Adipocyte (in vitro differentiated cells): ENCODE results near the gene RALGAPA1.

ENCODE experiments used
- DNase-seq: peaks from one replicate; pipeline ENCODE4 v3.0.0-alpha.2; 2015; ENCODE audit warnings: low read depth
- H3K27me3 ChIP-seq: replicated peaks from 2 replicates; pipeline ENCODE4 v1.7.0; 2013; ENCODE audit warnings: mild to moderate bottlenecking, low read length, moderate library complexity; ENCODE audit not compliant: control insufficient read depth, insufficient read depth
- H3K36me3 ChIP-seq: 2 replicates; pipeline ENCODE4 v1.7.0; 2013; ENCODE audit warnings: low read length, mild to moderate bottlenecking, moderate library complexity; ENCODE audit not compliant: control insufficient read depth, insufficient read depth, severe bottlenecking
- H3K4me1 ChIP-seq: 2 replicates; pipeline ENCODE4 v1.7.0; 2013; ENCODE audit warnings: mild to moderate bottlenecking, low read length, moderate library complexity; ENCODE audit not compliant: control insufficient read depth, insufficient read depth
- H3K4me3 ChIP-seq: 2 replicates; pipeline ENCODE4 v1.7.0; 2013; ENCODE audit warnings: mild to moderate bottlenecking, low read length, moderate library complexity
- H3K9ac ChIP-seq: 2 replicates; pipeline ENCODE4 v1.7.0; 2013; ENCODE audit warnings: mild to moderate bottlenecking, low read length, moderate library complexity
- H3K9me3 ChIP-seq: 2 replicates; pipeline ENCODE4 v1.7.0; 2013; ENCODE audit warnings: mild to moderate bottlenecking, low read length, moderate library complexity; ENCODE audit not compliant: control insufficient read depth

RALGAPA1 gene

GRCh38 chr14:35556548-35556947 lies 252.5 kb downstream of the RALGAPA1 start:
- H3K4me3 ChIP-seq: no peak overlapping the region
- peaks cover 9% of the 10 kb centered on the region for H3K4me1 ChIP-seq
- no peak for DNase-seq
- H3K36me3 ChIP-seq: no peaks in the 10 kb centered on the region
- H3K27me3 ChIP-seq: no peaks in the 10 kb centered on the region
- H3K9me3 ChIP-seq: no peaks in the 10 kb centered on the region
- H3K9ac ChIP-seq: no peak overlapping the region

- Histone ChIP-seq H3K9ac (no peak overlapping the region), H3K4me1 (peaks cover 9% of the 10 kb centered on the region), H3K9me3 (no peaks in the 10 kb centered on the region), H3K36me3 (no peaks in the 10 kb centered on the region), H3K27me3 (no peaks in the 10 kb centered on the region), H3K4me3 (no peak overlapping the region)
- peak; percentile 47 for DNase-seq
These were observed 255.3 kb downstream of the RALGAPA1 start for GRCh38 chr14:35553808-35554207.

- Histone ChIP-seq H3K9ac (no peak overlapping the region), H3K36me3 (peaks cover 5% of the 10 kb centered on the region), H3K4me3 (no peak overlapping the region), H3K4me1 (peaks cover 9% of the 10 kb centered on the region), H3K27me3 (no peaks in the 10 kb centered on the region), H3K9me3 (no peaks in the 10 kb centered on the region)
- no peak for DNase-seq
These were observed 258.0 kb downstream of the RALGAPA1 start for GRCh38 chr14:35551081-35551480.

GRCh38 chr14:35549551-35549950 lies 259.5 kb downstream of the RALGAPA1 start:
- Histone ChIP-seq H3K4me3 (no peak overlapping the region), H3K36me3 (peaks cover 5% of the 10 kb centered on the region), H3K27me3 (no peaks in the 10 kb centered on the region), H3K9ac (no peak overlapping the region), H3K4me1 (peaks cover 9% of the 10 kb centered on the region), H3K9me3 (no peaks in the 10 kb centered on the region)
- no peak for DNase-seq

GRCh38 chr14:35543006-35543405 lies 266.1 kb downstream of the RALGAPA1 start:
- no peaks in the 10 kb centered on the region for H3K36me3 ChIP-seq
- no peaks in the 10 kb centered on the region for H3K27me3 ChIP-seq

DNA sequence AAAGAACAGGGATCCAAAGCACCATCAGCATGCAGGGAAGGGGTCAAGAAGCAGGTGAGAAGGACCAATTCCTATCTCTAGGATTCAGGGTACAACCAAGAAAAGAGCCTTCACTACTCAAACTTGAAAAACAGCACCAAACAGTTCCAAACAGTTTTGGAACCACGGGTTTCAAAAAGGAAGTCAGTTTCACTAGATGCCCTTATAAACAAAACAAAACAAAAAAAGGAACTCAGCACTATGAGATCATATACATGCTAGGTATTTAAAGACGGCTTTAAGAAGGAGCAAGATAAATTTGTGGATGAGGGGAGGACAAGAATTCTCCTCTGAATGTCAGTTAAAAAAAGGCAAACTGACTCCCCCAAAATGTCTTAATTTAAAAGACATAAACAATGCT lies 269.1 kb downstream of the RALGAPA1 start:
- Histone ChIP-seq H3K4me3 (no peak overlapping the region), H3K27me3 (peaks cover 5% of the 10 kb centered on the region), H3K36me3 (no peaks in the 10 kb centered on the region), H3K9ac (no peak overlapping the region), H3K4me1 (peaks cover 6% of the 10 kb centered on the region), H3K9me3 (no peaks in the 10 kb centered on the region)
- no peak for DNase-seq

More at GRCh38 chr14:35543006-35543405, 266.1 kb downstream of the RALGAPA1 start:
- H3K9ac ChIP-seq: no peak overlapping the region
- no peaks in the 10 kb centered on the region for H3K4me1 ChIP-seq
- DNase-seq: no peak
- H3K4me3 ChIP-seq: no peak overlapping the region
- H3K9me3 ChIP-seq: no peaks in the 10 kb centered on the region

DNA sequence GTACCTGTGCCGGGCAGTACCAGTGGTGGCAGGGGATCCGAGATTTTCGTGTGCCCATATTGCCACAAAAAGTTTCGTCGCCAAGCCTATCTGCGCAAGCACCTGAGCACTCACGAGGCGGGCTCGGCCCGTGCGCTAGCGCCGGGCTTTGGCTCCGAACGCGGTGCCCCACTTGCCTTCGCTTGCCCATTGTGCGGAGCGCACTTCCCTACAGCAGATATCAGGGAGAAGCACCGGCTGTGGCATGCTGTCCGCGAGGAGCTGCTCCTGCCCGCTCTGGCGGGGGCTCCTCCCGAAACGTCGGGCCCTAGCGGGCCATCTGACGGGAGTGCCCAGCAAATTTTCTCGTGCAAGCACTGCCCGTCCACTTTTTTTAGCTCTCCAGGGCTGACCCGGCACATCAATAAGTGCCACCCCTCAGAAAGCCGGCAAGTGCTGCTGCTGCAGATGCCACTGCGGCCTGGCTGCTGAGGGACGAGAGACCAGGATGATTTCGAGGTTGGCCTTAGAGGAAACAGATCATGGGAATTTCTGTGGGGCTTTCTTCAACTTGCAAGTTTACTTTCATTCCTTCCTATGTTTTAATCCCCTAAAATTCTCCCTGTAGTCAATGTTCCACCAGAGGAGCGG lies 273.5 kb downstream of the RALGAPA1 start:
- peak overlapping the region; percentile 81 for H3K4me3 ChIP-seq
- no peaks in the 10 kb centered on the region for H3K9me3 ChIP-seq
- no peak for DNase-seq
- peaks cover 35% of the 10 kb centered on the region for H3K27me3 ChIP-seq
- peaks cover 15% of the 10 kb centered on the region for H3K4me1 ChIP-seq
- H3K9ac ChIP-seq: no peak overlapping the region
- H3K36me3 ChIP-seq: no peaks in the 10 kb centered on the region

- peak; percentile 83 for DNase-seq
- Histone ChIP-seq H3K36me3 (no peaks in the 10 kb centered on the region), H3K4me3 (peak overlapping the region; percentile 81), H3K9ac (no peak overlapping the region), H3K4me1 (peaks cover 15% of the 10 kb centered on the region), H3K27me3 (peaks cover 41% of the 10 kb centered on the region), H3K9me3 (no peaks in the 10 kb centered on the region)
These were observed 274.1 kb downstream of the RALGAPA1 start for GRCh38 chr14:35534873-35535482.

- Histone ChIP-seq H3K27me3 (peaks cover 48% of the 10 kb centered on the region), H3K4me3 (peak overlapping the region; percentile 81), H3K36me3 (no peaks in the 10 kb centered on the region), H3K9me3 (no peaks in the 10 kb centered on the region), H3K4me1 (peaks cover 15% of the 10 kb centered on the region), H3K9ac (no peak overlapping the region)
- no peak for DNase-seq
These were observed 274.8 kb downstream of the RALGAPA1 start for GRCh38 chr14:35534208-35534872.

GRCh38 chr14:35533357-35534207 lies 275.5 kb downstream of the RALGAPA1 start, which contains the start of gene INSM2:
TSS of gene INSM2 (plus strand) at chr14:35534164. CDS start at chr14:35534253, 89 bp downstream.
- Histone ChIP-seq H3K9ac (no peak within 1 kb of the TSS), H3K27me3 (peaks cover 55% of the 10 kb centered on the region), H3K36me3 (no peaks in the 10 kb centered on the region), H3K9me3 (no peaks in the 10 kb centered on the region), H3K4me3 (peak within 1 kb of the TSS; percentile 81), H3K4me1 (peaks cover 15% of the 10 kb centered on the region)
- peak; percentile 70 for DNase-seq
